ENCODE data around the gene LRPPRC. TPM values are rescaled to one million over a fixed set of nuclear protein-coding genes. Genes with fewer than 3 reads are reported as not detected.

LRPPRC gene
- total RNA-seq, 1 donor from 2014 or later, result 214 TPM

GRCh38 chr2:44004735-44005602, 9.2 kb upstream of the LRPPRC start:
- TF ChIP-seq EZH2phosphoT487 (IDR thresholded peaks at IDR 0.05) (no peak), EZH2 (IDR thresholded peaks at IDR 0.05) (no peak), CTCF (IDR thresholded peaks at IDR 0.05) (no peak)
- Histone ChIP-seq H3K4me3 (no peak overlapping the region), H3K36me3 (no peaks in the 10 kb centered on the region), H3K4me1 (no peaks in the 10 kb centered on the region), H3K9me3 (ENCODE audit: low read depth) (no peaks in the 10 kb centered on the region), H3K9ac (no peak overlapping the region), H2AFZ (replicated peaks) (no peak overlapping the region), H3K79me2 (ENCODE audit: low read depth) (no peaks in the 10 kb centered on the region), H3F3A (ENCODE audit: low read depth) (no peaks in the 10 kb centered on the region), H3K27ac (no peak overlapping the region), H4K20me1 (ENCODE audit: low read depth) (no peaks in the 10 kb centered on the region), H3K27me3 (no peaks in the 10 kb centered on the region), H3K4me2 (no peak overlapping the region)
- no peaks in the 10 kb centered on the region for H3K4me1 Mint-ChIP-seq
- H3K27me3 Mint-ChIP-seq (ENCODE audit: insufficient read depth, low read depth), result peaks cover 7% of the 10 kb centered on the region
- H3K36me3 Mint-ChIP-seq, result no peaks in the 10 kb centered on the region
- no peak for DNase-seq (ENCODE audit: low spot score)
- H3K27ac Mint-ChIP-seq, result no peak overlapping the region
- H3K4me3 Mint-ChIP-seq, result no peak overlapping the region
- H3K9me3 Mint-ChIP-seq, result no peaks in the 10 kb centered on the region

GRCh38 chr2:44001716-44002115, 5.9 kb upstream of the LRPPRC start:
- Histone ChIP-seq H3K27ac (no peak overlapping the region), H3K4me3 (no peak overlapping the region), H3K36me3 (no peaks in the 10 kb centered on the region), H3K9me3 (ENCODE audit: low read depth) (no peaks in the 10 kb centered on the region), H3K27me3 (no peaks in the 10 kb centered on the region), H3K9ac (no peak overlapping the region), H3K79me2 (ENCODE audit: low read depth) (no peaks in the 10 kb centered on the region), H3F3A (ENCODE audit: low read depth) (no peaks in the 10 kb centered on the region), H3K4me2 (no peak overlapping the region), H3K4me1 (no peaks in the 10 kb centered on the region), H4K20me1 (ENCODE audit: low read depth) (no peaks in the 10 kb centered on the region), H2AFZ (replicated peaks) (peak overlapping the region; percentile 41)
- peaks cover 2% of the 10 kb centered on the region for H3K4me1 Mint-ChIP-seq
- no peak for DNase-seq (ENCODE audit: low spot score)
- H3K27ac Mint-ChIP-seq, result no peak overlapping the region
- peaks cover 3% of the 10 kb centered on the region for H3K27me3 Mint-ChIP-seq (ENCODE audit: insufficient read depth, low read depth)
- no peak overlapping the region for H3K4me3 Mint-ChIP-seq
- no peak for TF ChIP-seq EZH2phosphoT487 (IDR thresholded peaks at IDR 0.05)
- TF ChIP-seq EZH2 (IDR thresholded peaks at IDR 0.05), result no peak
- no peak for TF ChIP-seq CTCF (IDR thresholded peaks at IDR 0.05)
- H3K36me3 Mint-ChIP-seq, result no peaks in the 10 kb centered on the region
- no peaks in the 10 kb centered on the region for H3K9me3 Mint-ChIP-seq

- H3K9ac ChIP-seq, result no peak overlapping the region
- no peaks in the 10 kb centered on the region for H3K27me3 ChIP-seq
- peaks cover 12% of the 10 kb centered on the region for H3K36me3 Mint-ChIP-seq
- H3K9me3 Mint-ChIP-seq, result no peaks in the 10 kb centered on the region
- peaks cover 24% of the 10 kb centered on the region for H4K20me1 ChIP-seq (ENCODE audit: low read depth)
- H3K4me3 ChIP-seq, result no peak overlapping the region
- H3F3A ChIP-seq (ENCODE audit: low read depth), result peaks cover 4% of the 10 kb centered on the region
- no peak for DNase-seq (ENCODE audit: low spot score)
- H3K79me2 ChIP-seq (ENCODE audit: low read depth), result peaks cover 26% of the 10 kb centered on the region
- no peaks in the 10 kb centered on the region for H3K9me3 ChIP-seq (ENCODE audit: low read depth)
- no peaks in the 10 kb centered on the region for H3K36me3 ChIP-seq
- peaks cover 3% of the 10 kb centered on the region for H3K27me3 Mint-ChIP-seq (ENCODE audit: insufficient read depth, low read depth)
- no peak for TF ChIP-seq EZH2 (IDR thresholded peaks at IDR 0.05)
- TF ChIP-seq EZH2phosphoT487 (IDR thresholded peaks at IDR 0.05), result no peak
- TF ChIP-seq CTCF (IDR thresholded peaks at IDR 0.05), result no peak
- H3K4me2 ChIP-seq, result no peak overlapping the region
- H3K4me1 ChIP-seq, result peaks cover 11% of the 10 kb centered on the region
- no peak overlapping the region for H2AFZ ChIP-seq (replicated peaks)
- no peak overlapping the region for H3K27ac Mint-ChIP-seq
- H3K27ac ChIP-seq, result no peak overlapping the region
- H3K4me1 Mint-ChIP-seq, result peaks cover 26% of the 10 kb centered on the region
- no peak overlapping the region for H3K4me3 Mint-ChIP-seq
Measured at GRCh38 chr2:43998263-43998662, 2.5 kb upstream of the LRPPRC start.

Measured in neural progenitor cell (in vitro differentiated cells).